Measurements from ENCODE around the gene PTPRS.

- TF ChIP-seq CTCF (IDR thresholded peaks at IDR 0.05; ENCODE audit: low read depth, low read length) (no peak), EZH2phosphoT487 (IDR thresholded peaks at IDR 0.05; ENCODE audit: low read depth) (no peak)
These were observed 24.1 kb upstream of the PTPRS start for GRCh38 chr19:5364674-5365073.
